Measurements from ENCODE around the gene TPD52L2.
A peak's percentile ranks its signal among the peaks of the same experiment; 100 is the strongest.

The TPD52L2 gene

DNA sequence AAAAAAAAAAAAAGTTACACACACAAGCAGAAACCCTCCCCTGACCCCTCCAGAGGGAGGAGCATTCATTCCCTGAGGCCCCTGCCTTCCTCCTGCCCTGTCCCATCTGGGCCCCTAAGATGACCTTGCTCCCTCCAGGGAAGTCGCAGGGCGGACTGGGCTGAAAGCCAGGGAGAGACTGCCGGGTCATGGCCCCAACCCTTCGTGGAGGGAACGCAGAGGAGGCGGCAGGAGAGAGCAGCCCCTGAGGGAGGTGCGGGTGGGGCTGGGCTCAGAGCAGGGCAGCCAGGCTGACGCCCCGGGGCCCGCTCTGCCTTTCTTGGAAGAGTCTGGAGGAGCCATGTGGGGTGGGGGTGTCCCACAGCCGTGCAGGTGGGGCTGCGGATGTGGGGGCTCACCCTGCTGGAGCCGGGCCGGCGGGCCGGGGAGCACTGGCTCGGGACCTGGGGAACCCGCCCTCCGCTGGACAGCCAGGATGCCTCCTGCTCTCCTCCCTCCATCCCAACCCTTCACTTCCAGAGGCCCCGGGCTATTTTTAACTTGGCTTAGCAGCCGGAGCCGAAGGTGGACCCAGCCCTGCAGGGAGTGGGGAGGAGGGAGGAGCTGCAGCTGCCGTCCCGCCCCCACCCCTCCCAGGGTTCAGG, 18.8 kb upstream of the TPD52L2 start:
- no peaks in the 10 kb centered on the region for H3K79me2 ChIP-seq (ENCODE audit: insufficient read depth, low read length)
- no peaks in the 10 kb centered on the region for H3K9me2 ChIP-seq (replicated peaks; ENCODE audit: low read depth, low read length)
- no peaks in the 10 kb centered on the region for H3F3A ChIP-seq (ENCODE audit: low read depth)
- H3K4me3 ChIP-seq (ENCODE audit: low read length, poor library complexity, severe bottlenecking): no peak overlapping the region
- no peaks in the 10 kb centered on the region for H4K20me1 ChIP-seq (ENCODE audit: insufficient read depth, low read length, poor library complexity, severe bottlenecking)
- no peak overlapping the region for H2AFZ ChIP-seq (ENCODE audit: low read length)
- TF ChIP-seq EZH2phosphoT487 (IDR thresholded peaks at IDR 0.05; ENCODE audit: borderline replicate concordance): no peak
- TF ChIP-seq, protein P1, sequence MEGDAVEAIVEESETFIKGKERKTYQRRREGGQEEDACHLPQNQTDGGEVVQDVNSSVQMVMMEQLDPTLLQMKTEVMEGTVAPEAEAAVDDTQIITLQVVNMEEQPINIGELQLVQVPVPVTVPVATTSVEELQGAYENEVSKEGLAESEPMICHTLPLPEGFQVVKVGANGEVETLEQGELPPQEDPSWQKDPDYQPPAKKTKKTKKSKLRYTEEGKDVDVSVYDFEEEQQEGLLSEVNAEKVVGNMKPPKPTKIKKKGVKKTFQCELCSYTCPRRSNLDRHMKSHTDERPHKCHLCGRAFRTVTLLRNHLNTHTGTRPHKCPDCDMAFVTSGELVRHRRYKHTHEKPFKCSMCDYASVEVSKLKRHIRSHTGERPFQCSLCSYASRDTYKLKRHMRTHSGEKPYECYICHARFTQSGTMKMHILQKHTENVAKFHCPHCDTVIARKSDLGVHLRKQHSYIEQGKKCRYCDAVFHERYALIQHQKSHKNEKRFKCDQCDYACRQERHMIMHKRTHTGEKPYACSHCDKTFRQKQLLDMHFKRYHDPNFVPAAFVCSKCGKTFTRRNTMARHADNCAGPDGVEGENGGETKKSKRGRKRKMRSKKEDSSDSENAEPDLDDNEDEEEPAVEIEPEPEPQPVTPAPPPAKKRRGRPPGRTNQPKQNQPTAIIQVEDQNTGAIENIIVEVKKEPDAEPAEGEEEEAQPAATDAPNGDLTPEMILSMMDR (conservative IDR thresholded peaks at IDR 0.05; ENCODE audit: low read length): no peak
- H3K4me2 ChIP-seq (ENCODE audit: low read depth, low read length, poor library complexity, severe bottlenecking): no peak overlapping the region
- H3K9ac ChIP-seq (ENCODE audit: low read depth, low read length, poor library complexity, severe bottlenecking): peak overlapping the region; percentile 69
- peaks cover 70% of the 10 kb centered on the region for H3K4me1 ChIP-seq (ENCODE audit: insufficient read depth, low read length, poor library complexity, severe bottlenecking)
- no peaks in the 10 kb centered on the region for H3K27me3 ChIP-seq (ENCODE audit: insufficient read depth, low read length, poor library complexity, severe bottlenecking)
- no peaks in the 10 kb centered on the region for H3K36me3 ChIP-seq (ENCODE audit: insufficient read depth, low read length)
- no peaks in the 10 kb centered on the region for H3K9me3 ChIP-seq (ENCODE audit: insufficient read depth, low read depth, low read length)

DNA sequence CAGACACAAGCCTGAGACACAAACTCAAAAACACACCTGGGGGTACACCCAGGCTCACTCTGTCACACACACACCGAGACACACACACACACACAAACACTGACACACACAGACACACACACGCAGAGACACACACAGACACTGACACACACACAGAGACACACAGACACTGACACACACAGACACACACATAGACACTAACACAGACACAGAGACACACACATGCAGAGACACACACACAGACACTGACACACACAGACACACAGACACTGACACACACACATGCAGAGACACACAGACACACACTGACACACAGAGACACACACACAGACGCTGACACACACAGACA, 18.2 kb upstream of the TPD52L2 start:
- Histone ChIP-seq H3K4me3 (ENCODE audit: low read length, poor library complexity, severe bottlenecking) (no peak overlapping the region), H4K20me1 (ENCODE audit: insufficient read depth, low read length, poor library complexity, severe bottlenecking) (no peaks in the 10 kb centered on the region), H3K4me1 (ENCODE audit: insufficient read depth, low read length, poor library complexity, severe bottlenecking) (peaks cover 68% of the 10 kb centered on the region), H3F3A (ENCODE audit: low read depth) (no peaks in the 10 kb centered on the region), H3K9me3 (ENCODE audit: insufficient read depth, low read depth, low read length) (no peaks in the 10 kb centered on the region), H3K27me3 (ENCODE audit: insufficient read depth, low read length, poor library complexity, severe bottlenecking) (no peaks in the 10 kb centered on the region), H3K79me2 (ENCODE audit: insufficient read depth, low read length) (no peaks in the 10 kb centered on the region), H3K9ac (ENCODE audit: low read depth, low read length, poor library complexity, severe bottlenecking) (peak overlapping the region; percentile 69), H3K36me3 (ENCODE audit: insufficient read depth, low read length) (no peaks in the 10 kb centered on the region), H2AFZ (ENCODE audit: low read length) (no peak overlapping the region), H3K9me2 (replicated peaks; ENCODE audit: low read depth, low read length) (no peaks in the 10 kb centered on the region), H3K4me2 (ENCODE audit: low read depth, low read length, poor library complexity, severe bottlenecking) (peak overlapping the region; percentile 58)
- TF ChIP-seq EZH2phosphoT487 (IDR thresholded peaks at IDR 0.05; ENCODE audit: borderline replicate concordance): no peak
- TF ChIP-seq, protein P1 (conservative IDR thresholded peaks at IDR 0.05; ENCODE audit: low read length): no peak

DNA sequence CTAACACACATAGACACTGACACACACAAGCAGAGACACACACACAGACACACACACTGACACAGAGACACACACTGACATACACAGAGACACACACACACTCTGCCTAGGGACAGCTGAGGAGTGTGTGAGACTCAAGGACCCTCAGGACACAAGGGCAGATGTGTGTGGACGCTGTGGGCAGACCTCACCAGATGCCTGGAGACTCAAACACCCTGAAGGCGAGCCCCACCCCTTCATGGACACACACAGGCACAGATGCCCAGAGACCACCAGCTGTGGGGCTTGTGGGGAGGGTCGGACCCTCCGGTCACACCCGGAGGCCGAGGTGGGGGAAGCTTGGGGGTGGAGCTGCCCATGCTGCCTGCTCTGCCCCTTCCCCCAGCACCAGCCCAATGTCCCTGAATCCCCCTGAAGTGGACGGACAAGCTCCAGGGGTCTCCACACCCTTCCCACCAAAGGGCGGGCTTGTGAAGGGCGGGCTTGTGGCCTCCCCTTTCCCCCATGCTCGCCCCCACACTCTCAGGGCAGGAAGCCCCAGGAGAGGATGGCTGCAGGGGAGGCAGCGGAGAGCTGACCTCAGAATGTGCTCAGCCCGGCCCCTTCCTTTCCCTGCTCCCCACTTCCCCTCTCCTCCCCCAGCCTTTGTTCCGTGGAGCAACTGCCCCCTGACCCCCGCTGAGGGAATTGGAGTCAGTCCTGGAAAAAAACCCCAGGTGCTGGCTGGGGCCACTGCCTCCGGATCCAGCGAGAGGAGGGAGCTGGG, 17.6 kb upstream of the TPD52L2 start:
- no peaks in the 10 kb centered on the region for H3K9me3 ChIP-seq (ENCODE audit: insufficient read depth, low read depth, low read length)
- no peak overlapping the region; the same call in 1 of the 2 replicates for H2AFZ ChIP-seq (ENCODE audit: low read length)
- H3K9ac ChIP-seq (ENCODE audit: low read depth, low read length, poor library complexity, severe bottlenecking): peak overlapping the region; percentile 69
- no peaks in the 10 kb centered on the region for H3K36me3 ChIP-seq (ENCODE audit: insufficient read depth, low read length)
- peak overlapping the region; percentile 58 for H3K4me2 ChIP-seq (ENCODE audit: low read depth, low read length, poor library complexity, severe bottlenecking)
- H3K27me3 ChIP-seq (ENCODE audit: insufficient read depth, low read length, poor library complexity, severe bottlenecking): no peaks in the 10 kb centered on the region
- H3K4me3 ChIP-seq (ENCODE audit: low read length, poor library complexity, severe bottlenecking): peak overlapping the region; percentile 14
- H3F3A ChIP-seq (ENCODE audit: low read depth): no peaks in the 10 kb centered on the region
- no peaks in the 10 kb centered on the region for H3K9me2 ChIP-seq (replicated peaks; ENCODE audit: low read depth, low read length)
- TF ChIP-seq, protein P1 (conservative IDR thresholded peaks at IDR 0.05; ENCODE audit: low read length): no peak
- TF ChIP-seq EZH2phosphoT487 (IDR thresholded peaks at IDR 0.05; ENCODE audit: borderline replicate concordance): no peak
- H3K4me1 ChIP-seq (ENCODE audit: insufficient read depth, low read length, poor library complexity, severe bottlenecking): peaks cover 63% of the 10 kb centered on the region
- no peaks in the 10 kb centered on the region for H4K20me1 ChIP-seq (ENCODE audit: insufficient read depth, low read length, poor library complexity, severe bottlenecking)
- no peaks in the 10 kb centered on the region for H3K79me2 ChIP-seq (ENCODE audit: insufficient read depth, low read length)

Measured in Loucy (cell line).